Type B pancreatic cell (in vitro differentiated cells): ENCODE data around the gene VPS25. TPM values are rescaled to one million over a fixed set of nuclear protein-coding genes. Genes with fewer than 3 reads are reported as not detected.
"Not testable (repeated sequence)": the region's sequence is repeated elsewhere in the genome, so short reads cannot be mapped to it uniquely, and the experiment has no call there.

Source experiments
- DNase-seq: peaks from one replicate; pipeline ENCODE4 v3.0.0; 2021; ENCODE audit warnings: mixed read lengths; ENCODE audit not compliant: unreplicated experiment; ENCODE audit errors: extremely low spot score
- H3K27ac Mint-ChIP-seq: 2 replicates; pipeline ENCODE4 v1.8.0; 2021; ENCODE audit warnings: mild to moderate bottlenecking, mixed read lengths
- H3K27me3 Mint-ChIP-seq: 2 replicates; pipeline ENCODE4 v1.8.0; 2021; ENCODE audit warnings: mixed read lengths
- H3K36me3 Mint-ChIP-seq: 2 replicates; pipeline ENCODE4 v1.8.0; 2021; ENCODE audit warnings: mixed read lengths
- H3K4me1 Mint-ChIP-seq: one replicate; pipeline ENCODE4 v1.8.0; 2021; ENCODE audit warnings: mixed read lengths; ENCODE audit not compliant: unreplicated experiment
- H3K4me3 Mint-ChIP-seq: 2 replicates; pipeline ENCODE4 v1.8.0; 2021; ENCODE audit warnings: mild to moderate bottlenecking, mixed read lengths
- H3K9me3 Mint-ChIP-seq: 2 replicates; pipeline ENCODE4 v1.8.0; 2021; ENCODE audit warnings: mixed read lengths
- CTCF ChIP-seq: fragments of 200-600 bp; sonication (generic); conservative IDR thresholded peaks from 2 replicates; pipeline ENCODE4 v1.5.0; 2021; ENCODE audit warnings: antibody characterized with exemption, mild to moderate bottlenecking
- long read RNA-seq: library from polyadenylated mRNA; unstranded; transcript quantifications from one replicate; pipeline ENCODE4 v2.0.0, GENCODE V29; 2020
- total RNA-seq: library from RNA; stranded (reverse); gene quantifications from 2 replicates; pipeline ENCODE4 v1.2.1, GENCODE V29; 2021; ENCODE audit warnings: low replicate concordance

VPS25 gene
- total RNA-seq = 86.9 and 103 TPM in 2 replicates
- long read RNA-seq, transcript VPS25-201 (6 exons, 1,101 nt) = major isoform, 229 of 236 reads
- long read RNA-seq, partial matches to known transcripts = 0 of 236 reads
- long read RNA-seq, other reads (novel, unspliced or antisense) = 6 of 236 reads

DNA sequence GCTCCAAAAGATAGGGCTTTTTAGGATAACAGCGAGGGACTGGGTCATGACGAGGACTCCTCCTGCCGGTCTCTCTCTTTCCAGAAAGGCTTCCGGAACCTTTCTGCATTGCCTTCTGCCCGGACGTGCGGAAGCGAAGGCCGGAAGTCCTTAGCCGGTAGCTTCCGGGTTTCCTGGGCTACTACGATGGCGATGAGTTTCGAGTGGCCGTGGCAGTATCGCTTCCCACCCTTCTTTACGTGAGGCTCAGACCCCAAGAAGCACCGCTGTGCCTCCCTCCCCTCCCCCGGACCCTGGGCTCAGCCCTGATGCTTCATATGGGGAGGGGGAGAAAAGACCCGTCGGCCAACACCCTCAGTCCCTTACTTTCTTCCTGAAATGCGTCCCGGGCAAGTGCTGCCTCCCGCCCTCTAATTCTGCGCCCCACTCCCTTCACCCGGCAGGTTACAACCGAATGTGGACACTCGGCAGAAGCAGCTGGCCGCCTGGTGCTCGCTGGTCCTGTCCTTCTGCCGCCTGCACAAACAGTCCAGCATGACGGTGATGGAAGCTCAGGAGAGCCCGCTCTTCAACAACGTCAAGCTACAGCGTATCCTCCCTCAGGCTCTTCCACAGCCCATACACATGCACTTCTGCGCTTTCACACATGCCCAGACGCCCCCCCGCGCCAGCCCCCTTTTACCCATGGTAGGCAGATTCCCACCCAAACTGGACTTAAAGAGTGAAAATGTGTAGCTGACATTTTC is at the start of gene VPS25:
VPS25 (plus strand) TSS at position 160 of the 746 bp plus-strand sequence; CDS start at position 187, 27 bp downstream.
- Mint-ChIP-seq H3K27ac (peak within 1 kb of the TSS; percentile 97), H3K4me1 (peaks cover 20% of the 10 kb centered on the region), H3K9me3 (no peaks in the 10 kb centered on the region), H3K36me3 (no peaks in the 10 kb centered on the region), H3K4me3 (peak within 1 kb of the TSS; percentile 99), H3K27me3 (no peaks in the 10 kb centered on the region)
- peak; percentile 24 for TF ChIP-seq CTCF
- no peak for DNase-seq

GRCh38 chr17:42723636-42724035 is 49.6 kb upstream of the VPS25 start:
- H3K36me3 Mint-ChIP-seq = peaks cover 12% of the 10 kb centered on the region
- no peak for TF ChIP-seq CTCF
- H3K4me3 Mint-ChIP-seq = no peak overlapping the region

GRCh38 chr17:42725143-42725542 is 48.1 kb upstream of the VPS25 start:
- no peaks in the 10 kb centered on the region for H3K27me3 Mint-ChIP-seq
- no peaks in the 10 kb centered on the region for H3K9me3 Mint-ChIP-seq
- peaks cover 12% of the 10 kb centered on the region for H3K36me3 Mint-ChIP-seq
- TF ChIP-seq CTCF = no peak
- DNase-seq = no peak
- H3K27ac Mint-ChIP-seq = no peak overlapping the region
- no peak overlapping the region for H3K4me3 Mint-ChIP-seq
- no peaks in the 10 kb centered on the region for H3K4me1 Mint-ChIP-seq

More at GRCh38 chr17:42723636-42724035, 49.6 kb upstream of the VPS25 start:
- H3K27ac Mint-ChIP-seq = no peak overlapping the region
- no peaks in the 10 kb centered on the region for H3K4me1 Mint-ChIP-seq
- DNase-seq = no peak
- H3K9me3 Mint-ChIP-seq = no peaks in the 10 kb centered on the region
- H3K27me3 Mint-ChIP-seq = no peaks in the 10 kb centered on the region

GRCh38 chr17:42740699-42741098 is 32.5 kb upstream of the VPS25 start:
- Mint-ChIP-seq H3K36me3 (no peaks in the 10 kb centered on the region), H3K4me1 (peaks cover 8% of the 10 kb centered on the region), H3K4me3 (no peak overlapping the region), H3K27me3 (peaks cover 2% of the 10 kb centered on the region), H3K9me3 (no peaks in the 10 kb centered on the region), H3K27ac (no peak overlapping the region)
- no peak for DNase-seq
- no peak for TF ChIP-seq CTCF

GRCh38 chr17:42742916-42743315 is 30.3 kb upstream of the VPS25 start:
- not testable (repeated sequence) for H3K9me3 Mint-ChIP-seq, H3K4me3 Mint-ChIP-seq, H3K27ac Mint-ChIP-seq

GRCh38 chr17:42743595-42744282 is 29.5 kb upstream of the VPS25 start:
- Mint-ChIP-seq H3K4me1 (peaks cover 11% of the 10 kb centered on the region), H3K4me3 (peak overlapping the region; percentile 95)

More at GRCh38 chr17:42742916-42743315, 30.3 kb upstream of the VPS25 start:
- not testable (repeated sequence) for H3K27me3 Mint-ChIP-seq, DNase-seq, H3K4me1 Mint-ChIP-seq, H3K36me3 Mint-ChIP-seq

More at GRCh38 chr17:42743595-42744282, 29.5 kb upstream of the VPS25 start:
- Mint-ChIP-seq H3K27me3 (peaks cover 2% of the 10 kb centered on the region), H3K9me3 (no peaks in the 10 kb centered on the region), H3K27ac (peak overlapping the region; percentile 96), H3K36me3 (no peaks in the 10 kb centered on the region)
- DNase-seq = no peak
- TF ChIP-seq CTCF = peak; percentile 49
